Measurements from ENCODE around the gene CUX1. TPM values are rescaled to one million over a fixed set of nuclear protein-coding genes. Genes with fewer than 3 reads are reported as not detected.

CUX1 gene
- total and polyA plus RNA-seq, 10 of the 15 experiments (the other 5 are each of a cell fraction or from before 2014, with no cell fraction given), result 6.1 to 48.6 (median 25.9) TPM

GRCh38 chr7:102305414-102306268 lies 488.2 kb downstream of the CUX1 start (continued):
- no peak for TF ChIP-seq ZBTB33 (IDR thresholded peaks at IDR 0.05)
- TF ChIP-seq USF2 (IDR thresholded peaks at IDR 0.05; ENCODE audit: borderline replicate concordance, low read depth, low read length), result no peak
- TF ChIP-seq TAF1 (IDR thresholded peaks at IDR 0.05; ENCODE audit: borderline replicate concordance, low read depth, low read length), result no peak
- TF ChIP-seq RFX5 (IDR thresholded peaks at IDR 0.05; ENCODE audit: low read depth, low read length), result no peak

GRCh38 chr7:102306916-102307677 lies 489.7 kb downstream of the CUX1 start:
- POLR2A ChIA-PET, result interaction anchor here (0.5 to 3.4 kb wide), 8 partner anchors 11 to 119 kb away, joined by 3 to 34 read pairs (median 6); partner anchors contain the start of gene SH2B2
- CTCF ChIA-PET, result interaction anchor here (0.6 to 6.8 kb wide), 6 partner anchors 9 to 316 kb away, joined by 4 to 62 read pairs (median 4); partner anchors contain the start of gene SH2B2
- H3K79me2 ChIP-seq (ENCODE audit: control insufficient read depth, insufficient read depth, low read length), result peaks cover 18% of the 10 kb centered on the region
- no TSS peak for BruUV-seq (replicated peaks)
- H3K9ac ChIP-seq (ENCODE audit: control insufficient read depth, insufficient read depth, low read length), result peak overlapping the region; percentile 76
- peak overlapping the region; percentile 97 for H3K27ac ChIP-seq (ENCODE audit: control insufficient read depth, insufficient read depth)
- H3K9me3 ChIP-seq (replicated peaks; ENCODE audit: control insufficient read depth, insufficient read depth, low read length), result peaks cover 2% of the 10 kb centered on the region; the same call in 2 of the 3 replicates
- SMC1A ChIA-PET (ENCODE audit: uncharacterized antibody, unreplicated experiment), result interaction anchor here (0.6 to 7.0 kb wide), 9 partner anchors 9 to 167 kb away, joined by 3 to 91 read pairs (median 4); partner anchors contain the start of gene SH2B2
- peak; percentile 95 for FAIRE-seq
- H3K4me2 ChIP-seq (ENCODE audit: control insufficient read depth, insufficient read depth), result peak overlapping the region; percentile 97
- peak overlapping the region; percentile 60 for H3K4me3 ChIP-seq
- RAD21 ChIA-PET (ENCODE audit: unreplicated experiment), result interaction anchor here (0.6 to 7.2 kb wide), 17 partner anchors 9 to 316 kb away, joined by 3 to 121 read pairs (median 6); partner anchors contain the start of genes PRKRIP1 and SH2B2
- peak overlapping the region; percentile 24 for H2AFZ ChIP-seq (ENCODE audit: control insufficient read depth, low read depth, low read length)
- ATAC-seq, result peak; percentile 86
- peak; percentile 96 for DNase-seq (ENCODE audit: low read depth, low spot score)
- H3K27me3 ChIP-seq (replicated peaks in 1 of 2; ENCODE audit: control insufficient read depth in 2 of 2, insufficient read depth in 2 of 2, low read length in 1 of 2), result no peaks in the 10 kb centered on the region
- in situ Hi-C loops (cut with MboI), result no loop called here
- under 1% methylated on average over 17 of the region's 17 CpGs for WGBS (ENCODE audit: insufficient coverage, insufficient replicate concordance, low lambda C conversion rate, missing lambda C conversion rate)
- H4K20me1 ChIP-seq (ENCODE audit: control insufficient read depth, insufficient read depth), result no peaks in the 10 kb centered on the region
- H3K4me1 ChIP-seq (ENCODE audit: control insufficient read depth, insufficient read depth, low read length), result peaks cover 65% of the 10 kb centered on the region
- intact Hi-C loops (cut with micrococcal nuclease; ENCODE audit: unreplicated experiment), result loop anchor here (1.0 kb wide), 2 partner anchors 16 to 20 kb away; no protein-coding TSS in a partner anchor
- H3K36me3 ChIP-seq (ENCODE audit: control insufficient read depth in 2 of 2, insufficient read depth in 2 of 2, low read length in 1 of 2), result peaks cover 14 to 29% of the 10 kb centered on the region in 2 experiments
- TF ChIP-seq SMAD1 (IDR thresholded peaks at IDR 0.05; ENCODE audit: low read depth, partially characterized antibody), result peak; percentile 48
- TF ChIP-seq STAT3 (IDR thresholded peaks at IDR 0.05; ENCODE audit: low read depth, low read length), result no peak
- TF ChIP-seq CBFB (IDR thresholded peaks at IDR 0.05; ENCODE audit: low read depth), result 0 out of 2 replicates have a peak, but pooled peaks have one; percentile 66
- TF ChIP-seq ZBED1 (IDR thresholded peaks at IDR 0.05; ENCODE audit: borderline replicate concordance), result no peak; the same call in 1 of the 2 replicates
- peak; percentile 98 for TF ChIP-seq TCF3 (IDR thresholded peaks at IDR 0.05; ENCODE audit: borderline replicate concordance, insufficient read depth, low read depth, low read length)
- TF ChIP-seq ATF2 (IDR thresholded peaks at IDR 0.05; ENCODE audit: low read length), result peak; percentile 43; the same call in 1 of the 2 replicates
- peak; percentile 26; the same call in 1 of the 2 replicates for TF ChIP-seq SMC3 (IDR thresholded peaks at IDR 0.05; ENCODE audit: borderline replicate concordance, low read length)
- peak; percentile 97 for TF ChIP-seq IKZF2 (IDR thresholded peaks at IDR 0.05)
- TF ChIP-seq SPI1 (IDR thresholded peaks at IDR 0.05; ENCODE audit: borderline replicate concordance, insufficient read depth, low read depth, low read length), result peak; percentile 96
